IMR-90 (cell line): ENCODE data around the gene PODNL1. TPM values are rescaled to one million over a fixed set of nuclear protein-coding genes. Genes with fewer than 3 reads are reported as not detected.

Source experiments
- ATAC-seq: fragments of 200-7000 bp; cut with Tn5 transposase; 2 replicates; pipeline ENCODE4 v1.9.1; 2020; ENCODE audit warnings: low read depth, mild to moderate bottlenecking, moderate library complexity
- BruUV-seq: library from RNA; stranded (reverse); fragments of 400-500 nt; replicated peaks from 2 replicates; lab custom pipeline; 2021; lab: Mats Ljungman, UMichigan
- CTCF ChIA-PET: fragments of 300-600 bp; formaldehyde crosslinking; extraction: SDS; loops from one replicate; lab custom pipeline; 2021; ENCODE audit warnings: antibody characterized with exemption; lab: Yijun Ruan, JAX
- POLR2A ChIA-PET: fragments of 300-600 bp; sonication (Branson Sonifier 250); formaldehyde crosslinking; loops from one replicate; lab custom pipeline; 2022; ENCODE audit warnings: antibody characterized with exemption; ENCODE audit not compliant: unreplicated experiment; lab: Charles Lee
- DNase-seq: peaks from one replicate; pipeline ENCODE4 v3.0.0; 2013
- H2AFZ ChIP-seq: replicated peaks from 2 replicates; pipeline ENCODE3; 2013; ENCODE audit warnings: low read length, mild to moderate bottlenecking; ENCODE audit not compliant: poor library complexity
- H2AK5ac ChIP-seq: 2 replicates; pipeline ENCODE4 v1.6.1; 2013; ENCODE audit warnings: low read depth, low read length, inconsistent platforms
- H2AK9ac ChIP-seq: replicated peaks from 2 replicates; pipeline ENCODE3; 2013; ENCODE audit warnings: mild to moderate bottlenecking, low read depth, low read length, moderate library complexity; ENCODE audit not compliant: poor library complexity
- H2BK120ac ChIP-seq: 2 replicates; pipeline ENCODE4 v1.6.1; 2013; ENCODE audit warnings: low read depth, low read length, inconsistent platforms
- H2BK15ac ChIP-seq: 3 replicates; pipeline ENCODE4 v1.6.1; 2013; ENCODE audit warnings: low read depth, low read length, inconsistent platforms
- H2BK20ac ChIP-seq: 2 replicates; pipeline ENCODE4 v1.6.1; 2013; ENCODE audit warnings: low read depth, mild to moderate bottlenecking, inconsistent platforms, low read length, moderate library complexity
- H2BK5ac ChIP-seq: 2 replicates; pipeline ENCODE4 v1.6.1; 2013; ENCODE audit warnings: mild to moderate bottlenecking, low read depth, low read length, inconsistent platforms; ENCODE audit not compliant: poor library complexity, severe bottlenecking
- H3K14ac ChIP-seq: replicated peaks from 2 replicates; pipeline ENCODE4 v1.6.1; 2013; ENCODE audit warnings: low read depth, low read length, inconsistent platforms
- H3K18ac ChIP-seq: 2 replicates; pipeline ENCODE4 v1.6.1; 2013; ENCODE audit warnings: low read depth, low read length, control low read depth
- H3K23ac ChIP-seq: 2 replicates; pipeline ENCODE4 v1.6.1; 2013; ENCODE audit warnings: low read depth, low read length, inconsistent platforms
- H3K27ac ChIP-seq: 2 replicates; pipeline ENCODE4 v1.5.1; 2013; ENCODE audit warnings: mild to moderate bottlenecking, control low read depth, low read length; ENCODE audit not compliant: insufficient read depth
- H3K27me3 ChIP-seq: 2 replicates; pipeline ENCODE4 v1.6.1; 2013; ENCODE audit warnings: low read length; ENCODE audit not compliant: control insufficient read depth, insufficient read depth
- H3K36me3 ChIP-seq: 2 replicates; pipeline ENCODE4 v1.6.1; 2013; ENCODE audit warnings: low read length, mixed read lengths; ENCODE audit not compliant: control insufficient read depth, insufficient read depth
- H3K4ac ChIP-seq: 2 replicates; pipeline ENCODE4 v1.6.1; 2013; ENCODE audit warnings: low read depth, low read length, inconsistent platforms
- H3K4me1 ChIP-seq: 2 replicates; pipeline ENCODE4 v1.6.1; 2013; ENCODE audit warnings: low read length, mixed read lengths; ENCODE audit not compliant: control insufficient read depth, insufficient read depth
- H3K4me2 ChIP-seq: 2 replicates; pipeline ENCODE4 v1.6.1; 2013; ENCODE audit warnings: low read depth, mild to moderate bottlenecking, control low read depth, low read length, moderate library complexity
- H3K4me3 ChIP-seq: 2 replicates; pipeline ENCODE4 v1.5.1; 2013; ENCODE audit warnings: low read depth, mild to moderate bottlenecking, control low read depth, low read length, moderate library complexity; ENCODE audit not compliant: insufficient read depth
- H3K56ac ChIP-seq: 2 replicates; pipeline ENCODE4 v1.6.1; 2013; ENCODE audit warnings: low read length, inconsistent platforms; ENCODE audit not compliant: insufficient read depth; ENCODE audit errors: extremely low read depth
- H3K79me1 ChIP-seq, 2 experiments: 2 replicates each; pipeline ENCODE4 v1.6.1; 2013; ENCODE audit warnings: low read length in 2 of 2, inconsistent platforms in 1 of 2, low read depth in 1 of 2
- H3K9ac ChIP-seq: 2 replicates; pipeline ENCODE4 v1.6.1; 2013; ENCODE audit warnings: low read depth, low read length, control low read depth
- H3K9me1 ChIP-seq: 2 replicates; pipeline ENCODE4 v1.6.1; 2013; ENCODE audit warnings: low read length, inconsistent platforms; ENCODE audit not compliant: insufficient read depth
- H3K9me3 ChIP-seq: 2 replicates; pipeline ENCODE4 v1.6.1; 2013; ENCODE audit warnings: low read length; ENCODE audit not compliant: control insufficient read depth, insufficient read depth
- H4K20me1 ChIP-seq: 2 replicates; pipeline ENCODE4 v1.6.1; 2013; ENCODE audit warnings: low read length, inconsistent platforms; ENCODE audit not compliant: insufficient read depth
- H4K5ac ChIP-seq: 2 replicates; pipeline ENCODE4 v1.6.1; 2013; ENCODE audit warnings: mild to moderate bottlenecking, low read depth, low read length, control low read depth
- H4K8ac ChIP-seq, 2 experiments: 2 replicates each; pipeline ENCODE4 v1.6.1; 2013; ENCODE audit warnings: low read depth in 2 of 2, low read length in 2 of 2, control low read depth in 1 of 2, inconsistent platforms in 1 of 2
- H4K91ac ChIP-seq: 2 replicates; pipeline ENCODE4 v1.6.1; 2013; ENCODE audit warnings: low read depth, low read length, inconsistent platforms; ENCODE audit not compliant: insufficient read depth
- MAZ ChIP-seq: IDR thresholded peaks from 2 replicates; pipeline ENCODE4 v1.6.1; 2012; ENCODE audit warnings: low read depth, mild to moderate bottlenecking, low read length, improper control_type of control experiment, moderate library complexity, borderline replicate concordance
- NFE2L2 ChIP-seq: fragments of 150-350 bp; IDR thresholded peaks from 2 replicates; pipeline ENCODE4 v1.6.1; 2016; ENCODE audit warnings: low read depth, mild to moderate bottlenecking, low read length
- POLR2A ChIP-seq: IDR thresholded peaks from 2 replicates; pipeline ENCODE4 v1.6.1; 2012; ENCODE audit warnings: mild to moderate bottlenecking, low read depth, low read length
- RCOR1 ChIP-seq: IDR thresholded peaks from 2 replicates; pipeline ENCODE4 v1.6.1; 2012; ENCODE audit warnings: mild to moderate bottlenecking, low read length, improper control_type of control experiment; ENCODE audit not compliant: insufficient replicate concordance
- WGBS, 2 experiments: methylation state at CpG; one replicate each; pipeline versions ENCODE4 v1.1.5 to v1.1.7; 2013; ENCODE audit warnings: missing lambda C conversion rate in 2 of 2; ENCODE audit not compliant: insufficient read length in 1 of 2; ENCODE audit errors: extremely low coverage in 2 of 2; 5-methylcytosine and 5-hydroxymethylcytosine counted together
- dilution Hi-C: fragments of 300-500 bp; cut with HindIII; formaldehyde crosslinking; loops from one replicate; pipeline ENCODE4 v1.14.3; 2018; ENCODE audit warnings: low sequenced_read_pairs; ENCODE audit not compliant: unreplicated experiment
- in situ Hi-C: fragments of 300-500 bp; cut with MboI; formaldehyde crosslinking; loops from 3 replicates; pipeline ENCODE4 v1.14.3; 2019; ENCODE audit warnings: low sequenced_read_pairs, inconsistent platforms, mixed read lengths
- intact Hi-C: fragments of 100-400 bp; cut with micrococcal nuclease; formaldehyde crosslinking; loops from 2 replicates; pipeline ENCODE4 v1.10.0; 2022
- polyA plus RNA-seq, 3 experiments: library from polyadenylated mRNA; depleted of rRNA; stranded (reverse); fragments of >200 nt; gene quantifications; 2 replicates each; pipeline ENCODE4 v1.2.3, GENCODE V29; 2012; ENCODE audit warnings: low replicate concordance in 1 of 3
- total RNA-seq: library from RNA; depleted of rRNA; stranded (reverse); fragments of >200 nt; gene quantifications from 2 replicates; pipeline ENCODE4 v1.2.3, GENCODE V29; 2012

PODNL1 gene
- total and polyA plus RNA-seq, 2 of the 4 experiments (the other 2 are of a cell fraction): under 0.01 to 2.4 TPM

DNA sequence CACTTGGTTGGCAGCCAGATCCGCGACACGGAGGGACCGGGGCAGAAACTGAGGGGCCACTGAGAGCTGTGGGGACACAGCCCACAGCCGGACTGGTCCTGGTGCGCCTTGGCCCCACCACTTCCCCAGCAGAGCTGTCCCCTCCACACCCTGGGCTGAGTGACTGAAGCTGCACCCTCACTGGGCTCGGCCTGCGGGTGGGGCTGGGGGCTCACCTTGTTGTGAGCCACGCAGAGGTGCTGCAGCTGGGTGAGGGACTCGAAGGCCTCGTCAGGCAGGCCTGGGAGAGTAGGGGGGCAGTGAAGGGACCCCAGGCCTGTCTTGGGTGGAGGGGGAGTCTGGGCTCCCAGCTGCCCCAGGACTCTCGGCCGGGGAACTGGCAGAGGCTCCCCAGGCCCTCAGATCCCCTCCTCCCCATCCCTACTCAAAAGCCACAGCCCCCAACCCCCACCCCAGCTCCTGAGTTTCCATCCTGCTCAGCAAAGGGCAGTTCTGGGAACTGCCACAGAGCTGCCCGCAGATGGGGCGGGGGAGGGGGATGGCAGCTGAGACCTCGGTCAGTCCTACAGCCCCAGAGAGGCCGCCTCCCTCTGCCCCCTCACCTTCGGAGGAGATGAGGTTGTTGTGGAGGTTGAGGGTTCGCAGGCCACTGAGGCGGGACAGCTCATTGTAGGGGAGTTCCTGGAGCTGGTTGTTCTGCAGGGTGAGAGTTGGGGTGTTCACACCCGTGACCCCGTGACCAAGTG is 2.3 kb downstream of the PODNL1 start:
- POLR2A ChIA-PET: interaction anchor here (0.6 kb wide), 1 partner anchor 11 kb away, joined by 4 read pairs; no protein-coding TSS in a partner anchor
- no peak overlapping the region for H2AFZ ChIP-seq
- DNase-seq (no peak), ATAC-seq (no peak)
- H4K91ac ChIP-seq: no peak overlapping the region
- no peak overlapping the region for H2BK5ac ChIP-seq
- TF ChIP-seq NFE2L2 (no peak), MAZ (no peak), POLR2A (no peak), RCOR1 (no peak)
- H2AK5ac ChIP-seq: no peak overlapping the region
- H3K4me1 ChIP-seq: peaks cover 7% of the 10 kb centered on the region
- H3K9me3 ChIP-seq: no peaks in the 10 kb centered on the region
- H4K5ac ChIP-seq: no peak overlapping the region
- intact Hi-C loops (no loop called here), in situ Hi-C loops (no loop called here), dilution Hi-C loops (no loop called here)
- H3K56ac ChIP-seq: no peak overlapping the region
- no peak overlapping the region for H2BK15ac ChIP-seq
- H2BK20ac ChIP-seq: no peak overlapping the region
- peaks cover 5% of the 10 kb centered on the region for H3K9me1 ChIP-seq
- 50% methylated on average over 2 of the region's 22 CpGs; no CpG with 5 or more reads in 1 of the 2 experiments for WGBS, 2 experiments
- no peak overlapping the region for H2AK9ac ChIP-seq
- H3K4ac ChIP-seq: no peak overlapping the region
- H3K27ac ChIP-seq: no peak overlapping the region
- CTCF ChIA-PET: no interaction called here
- H3K14ac ChIP-seq: no peak overlapping the region
- no peak overlapping the region for H3K4me3 ChIP-seq
- no peak overlapping the region for H2BK120ac ChIP-seq
- H3K27me3 ChIP-seq: no peaks in the 10 kb centered on the region
- H3K18ac ChIP-seq: no peak overlapping the region
- no peak overlapping the region for H3K23ac ChIP-seq
- BruUV-seq: no TSS peak
- H3K79me1 ChIP-seq: peaks cover 0 to 4% of the 10 kb centered on the region in 2 experiments; a peak in 1 of 4 replicates
- H3K9ac ChIP-seq: no peak overlapping the region
- H4K8ac ChIP-seq: no peak overlapping the region
- H4K20me1 ChIP-seq: no peaks in the 10 kb centered on the region
- no peak overlapping the region for H3K4me2 ChIP-seq
- peaks cover 15% of the 10 kb centered on the region for H3K36me3 ChIP-seq
